GM21576 (cell line): ENCODE measurements around the gene FOXO3.
"Not testable (repeated sequence)": the region's sequence is repeated elsewhere in the genome, so short reads cannot be mapped to it uniquely, and the experiment has no call there.

Experiments
- ATAC-seq: cut with Tn5 transposase; IDR thresholded peaks from one replicate; pipeline ENCODE4 v1.9.1; 2021; ENCODE audit warnings: mild to moderate bottlenecking, moderate library complexity; ENCODE audit not compliant: unreplicated experiment

The FOXO3 gene

DNA sequence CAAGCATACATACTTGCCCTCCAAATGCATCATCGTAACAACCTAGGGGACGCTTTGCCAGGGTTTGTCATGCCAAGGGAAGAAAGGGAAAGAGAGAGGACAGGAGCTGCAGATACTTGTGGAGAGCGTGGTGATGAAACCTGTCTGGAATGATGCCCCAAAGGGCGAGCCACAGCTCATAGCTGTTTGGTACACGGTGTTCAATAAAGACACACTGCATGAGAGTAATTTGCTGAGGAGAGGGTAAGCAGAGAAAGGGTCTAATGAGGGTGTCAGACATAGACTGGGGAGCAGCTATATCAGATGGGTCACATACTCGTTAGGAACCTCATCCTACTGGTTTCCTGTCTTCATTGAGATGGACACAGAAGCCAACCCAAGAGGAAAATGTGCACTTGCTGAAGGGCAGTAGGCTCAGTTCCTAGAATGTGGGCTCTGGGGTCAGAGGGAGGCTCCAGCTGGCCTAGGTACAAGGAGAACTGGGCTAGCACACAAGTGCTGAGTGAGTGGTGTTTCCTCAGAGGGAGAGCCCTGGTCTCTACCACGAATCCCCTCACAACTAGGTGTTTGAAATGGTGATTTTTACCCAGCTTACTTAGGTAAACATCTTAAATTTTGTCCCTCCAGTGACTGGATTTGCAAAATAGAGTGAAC, 5.2 kb upstream of the FOXO3 start:
- no peak for ATAC-seq

DNA sequence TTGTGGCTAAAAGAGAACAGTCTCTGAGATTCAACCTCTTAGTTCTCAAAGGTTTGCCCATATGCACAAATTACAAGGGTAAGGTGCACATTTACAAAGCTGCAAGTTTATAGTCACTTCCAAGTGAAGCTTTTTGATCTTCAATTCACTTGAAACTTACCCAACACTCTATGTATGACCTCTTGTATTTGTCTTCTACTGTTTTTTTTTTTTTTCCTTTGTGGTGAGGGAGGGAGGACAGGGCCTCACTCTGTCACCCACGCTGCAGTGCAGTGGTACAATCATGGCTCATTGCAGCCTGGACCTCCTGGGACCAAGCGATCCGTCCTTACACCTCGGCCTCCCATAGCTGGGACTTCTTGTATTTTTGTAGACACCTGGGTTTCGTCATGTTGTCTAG, 4.5 kb upstream of the FOXO3 start:
- ATAC-seq = no peak

DNA sequence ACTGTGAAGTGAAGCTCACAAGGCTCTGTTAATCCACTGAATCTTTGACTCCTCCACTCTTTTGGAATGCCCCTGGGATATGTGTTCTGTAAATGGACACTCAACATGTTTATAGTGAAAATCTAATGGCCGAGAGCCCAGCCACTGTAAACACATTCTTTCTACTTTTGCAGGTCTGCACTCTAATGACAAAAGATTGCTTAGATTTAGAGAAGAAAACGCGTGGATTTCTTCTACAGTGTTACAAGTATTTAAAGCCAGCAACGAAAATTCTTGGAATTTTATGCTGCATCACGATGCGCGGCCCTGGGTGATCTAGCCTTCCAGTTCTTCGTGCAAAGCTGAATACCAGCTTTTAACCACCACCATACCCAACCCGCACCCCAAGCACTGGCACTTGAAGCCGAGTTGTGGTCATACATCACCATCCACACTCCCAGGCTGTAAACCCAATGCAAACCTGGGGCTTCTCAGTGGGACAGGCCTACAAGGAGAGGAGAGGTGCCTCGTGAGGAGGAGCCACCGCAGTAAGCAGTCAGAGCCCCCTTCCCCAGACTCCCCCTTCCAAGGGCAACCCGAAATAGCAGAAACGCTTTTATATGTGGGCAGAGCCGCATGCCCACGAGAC, 3.7 kb upstream of the FOXO3 start:
- no peak for ATAC-seq

DNA sequence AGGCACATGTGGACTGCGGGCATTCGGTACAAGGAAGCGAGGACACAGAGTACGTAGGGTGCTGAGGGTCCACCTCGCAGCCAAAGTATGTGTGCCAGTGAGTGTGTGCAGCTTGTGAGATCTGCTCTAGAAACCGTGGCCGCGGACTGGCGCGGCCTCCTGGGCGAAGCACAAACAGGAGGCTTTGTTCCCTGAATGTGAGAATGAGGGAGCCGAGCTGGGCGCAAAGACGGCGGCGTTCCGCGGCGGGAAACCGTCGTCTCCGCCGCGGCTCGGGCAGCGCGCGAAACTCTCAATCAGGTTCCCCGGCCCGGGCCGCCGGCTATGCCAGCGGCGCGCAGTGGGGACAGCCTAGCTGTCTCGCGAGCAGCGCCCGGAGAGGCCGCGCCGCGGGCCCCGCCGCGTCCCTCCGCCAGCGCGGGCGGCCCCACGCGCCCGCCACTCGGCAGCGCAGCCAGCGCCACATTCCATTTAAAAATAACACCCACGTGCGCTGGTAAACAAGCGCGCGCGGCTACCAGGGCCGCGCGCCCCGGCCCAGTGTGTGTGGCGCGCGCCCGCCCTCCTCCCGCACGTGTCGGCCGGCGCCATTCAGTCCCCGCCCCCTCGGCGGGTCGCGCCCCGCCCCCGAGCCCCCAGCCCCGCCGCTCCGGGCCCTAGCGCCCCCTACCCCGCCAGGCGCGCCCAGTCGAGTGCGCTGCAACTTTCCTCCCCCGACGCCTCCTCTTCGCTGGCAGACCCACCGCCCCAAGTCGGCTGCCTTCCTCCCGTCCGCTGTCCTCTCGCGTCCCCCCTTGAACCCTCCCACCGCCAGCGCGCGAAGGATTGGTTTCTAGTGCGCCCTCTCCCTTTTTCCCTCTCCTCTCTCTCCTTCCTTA, 3.0 kb upstream of the FOXO3 start:
- ATAC-seq = peak; percentile 24

DNA sequence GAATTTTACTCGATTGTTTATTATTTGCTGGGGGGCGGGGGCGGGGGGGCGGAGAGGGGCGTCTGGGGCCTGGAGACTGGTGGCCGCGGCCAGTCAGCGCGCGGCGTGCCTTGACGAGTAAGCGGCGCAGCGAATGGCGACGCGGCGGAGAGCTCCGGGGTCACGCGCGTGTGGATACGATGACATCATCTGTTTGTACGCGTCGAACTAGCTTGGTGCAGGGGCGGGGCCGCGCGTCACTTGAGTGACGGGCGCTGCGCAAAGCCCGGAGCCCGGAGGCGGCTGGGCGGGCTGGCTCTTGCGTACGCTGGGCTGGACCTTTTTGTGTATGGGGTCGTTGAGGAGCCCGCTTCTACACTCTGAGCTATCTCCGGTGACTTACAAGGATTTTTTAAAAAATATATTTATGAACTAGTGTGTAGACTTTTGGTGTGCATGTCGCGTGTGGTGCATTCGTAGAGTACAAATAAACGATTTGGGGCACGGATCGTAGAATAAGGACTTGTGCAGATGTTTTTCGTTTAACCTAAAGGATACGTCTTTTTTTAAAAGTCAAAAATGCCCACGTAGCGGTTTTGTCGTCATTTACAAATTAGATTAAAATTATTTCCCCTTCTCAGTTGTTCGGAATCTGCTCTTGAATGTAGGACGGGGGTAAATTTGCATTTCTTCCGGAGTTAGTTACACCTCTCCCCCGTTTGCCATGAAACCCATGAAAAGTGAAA, 2.2 kb upstream of the FOXO3 start:
- peak; percentile 60 for ATAC-seq

DNA sequence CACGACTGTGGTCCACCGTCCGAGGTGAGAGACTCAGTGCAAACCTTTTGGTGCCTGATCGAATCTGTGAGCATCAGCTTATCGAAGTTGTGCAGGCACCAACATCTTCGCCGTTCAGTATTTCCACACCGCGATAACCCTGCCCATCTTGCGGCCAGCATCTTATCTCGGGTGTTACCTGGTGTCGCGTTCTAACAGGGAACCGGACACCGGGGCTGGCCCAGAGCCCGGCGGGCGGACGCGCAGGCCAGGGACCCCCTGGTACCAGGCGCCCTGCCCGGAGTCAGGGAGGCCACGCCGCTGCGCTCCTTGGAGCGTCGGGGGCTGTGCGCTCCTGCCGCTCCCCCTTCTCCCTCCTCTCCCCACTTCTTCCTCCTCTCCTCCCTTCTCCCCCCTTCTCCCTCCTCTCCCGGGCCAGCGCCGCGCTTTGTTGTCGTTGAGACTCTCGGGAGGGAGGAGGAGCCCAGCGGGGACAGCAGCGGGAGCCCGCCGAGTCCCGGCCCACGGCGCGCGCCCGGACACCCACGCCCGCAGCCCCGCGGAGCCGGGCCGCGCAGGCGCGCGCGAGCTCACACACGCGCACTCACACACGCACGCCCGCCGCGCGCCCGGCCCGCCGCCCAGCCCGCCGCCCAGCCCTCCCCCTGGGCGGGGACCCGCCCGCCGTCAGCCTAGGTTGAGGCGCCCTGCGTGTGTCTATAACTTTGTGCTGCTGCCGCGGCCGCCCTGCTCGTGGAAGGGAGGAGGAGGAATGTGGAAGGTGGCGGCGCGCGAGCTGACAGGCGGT, 1.4 kb upstream of the FOXO3 start:
- peak; percentile 38 for ATAC-seq

DNA sequence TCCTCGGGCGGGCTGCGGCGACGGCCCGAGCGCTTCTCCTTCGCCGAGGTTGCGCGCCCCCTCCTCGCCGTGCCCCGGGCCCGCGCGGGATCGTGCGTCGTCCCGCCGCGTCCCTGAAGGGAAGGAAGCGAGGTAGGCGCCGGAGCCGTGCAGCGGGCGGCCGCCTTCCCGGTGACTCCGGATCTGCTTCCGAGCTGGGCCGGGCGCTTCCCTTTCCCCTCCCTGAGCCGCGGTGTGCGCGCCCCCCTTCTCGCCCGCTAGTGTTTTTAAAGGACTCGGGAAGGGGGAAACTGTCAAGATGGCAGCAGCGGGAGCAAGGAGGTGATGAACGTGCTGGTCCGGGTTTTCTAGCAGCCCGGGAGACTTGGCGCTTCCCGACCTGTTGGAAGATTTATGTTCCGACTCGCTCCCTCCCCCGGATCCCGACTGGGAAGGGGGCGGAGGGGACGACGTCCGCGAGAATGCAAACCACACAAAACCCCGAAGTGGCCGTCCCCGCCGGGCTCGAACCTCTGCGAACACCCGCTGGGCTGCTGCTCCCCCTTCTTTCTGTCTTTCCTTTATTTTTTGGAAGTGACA, 744 bp upstream of the FOXO3 start:
- ATAC-seq = peak; percentile 4

DNA sequence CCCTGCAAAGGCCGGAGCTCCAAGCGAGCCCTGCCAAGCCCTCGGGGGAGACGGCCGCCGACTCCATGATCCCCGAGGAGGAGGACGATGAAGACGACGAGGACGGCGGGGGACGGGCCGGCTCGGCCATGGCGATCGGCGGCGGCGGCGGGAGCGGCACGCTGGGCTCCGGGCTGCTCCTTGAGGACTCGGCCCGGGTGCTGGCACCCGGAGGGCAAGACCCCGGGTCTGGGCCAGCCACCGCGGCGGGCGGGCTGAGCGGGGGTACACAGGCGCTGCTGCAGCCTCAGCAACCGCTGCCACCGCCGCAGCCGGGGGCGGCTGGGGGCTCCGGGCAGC, 561 bp downstream of the FOXO3 start:
- ATAC-seq = not testable (repeated sequence)

DNA sequence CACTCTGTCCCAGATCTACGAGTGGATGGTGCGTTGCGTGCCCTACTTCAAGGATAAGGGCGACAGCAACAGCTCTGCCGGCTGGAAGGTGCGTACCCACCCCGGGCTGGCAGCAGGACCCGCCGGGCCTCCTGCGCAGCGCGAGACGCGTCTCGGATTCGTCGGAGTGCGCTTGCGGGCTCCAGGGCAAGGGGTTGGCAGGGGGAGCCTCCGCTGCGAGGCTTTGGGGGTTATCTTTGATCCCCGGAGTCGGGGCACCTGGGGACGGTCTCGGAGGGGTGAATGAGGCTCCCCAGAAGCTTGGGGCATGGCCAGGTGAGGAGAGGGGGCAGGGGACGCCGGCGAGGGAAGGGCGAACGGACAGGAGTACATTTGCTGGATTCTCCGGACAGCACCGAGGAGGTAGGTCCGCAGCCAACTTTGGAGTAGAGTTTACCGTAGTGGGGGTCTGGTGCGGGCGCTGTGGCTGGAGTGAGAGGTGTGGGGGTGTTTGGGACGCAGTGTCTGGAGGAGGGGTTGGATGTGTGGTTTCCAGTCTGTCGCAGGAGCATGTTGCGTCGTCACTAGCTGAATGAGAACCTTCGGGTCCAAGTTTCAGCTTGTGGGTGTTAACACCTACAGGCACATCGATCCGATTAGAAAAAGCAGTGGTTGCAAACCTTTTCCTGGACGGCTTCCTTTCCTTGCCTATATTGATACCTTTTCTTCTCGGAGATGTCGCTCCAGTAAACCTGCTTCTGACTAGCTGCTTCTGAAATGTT, 1.2 kb downstream of the FOXO3 start:
- no peak for ATAC-seq

DNA sequence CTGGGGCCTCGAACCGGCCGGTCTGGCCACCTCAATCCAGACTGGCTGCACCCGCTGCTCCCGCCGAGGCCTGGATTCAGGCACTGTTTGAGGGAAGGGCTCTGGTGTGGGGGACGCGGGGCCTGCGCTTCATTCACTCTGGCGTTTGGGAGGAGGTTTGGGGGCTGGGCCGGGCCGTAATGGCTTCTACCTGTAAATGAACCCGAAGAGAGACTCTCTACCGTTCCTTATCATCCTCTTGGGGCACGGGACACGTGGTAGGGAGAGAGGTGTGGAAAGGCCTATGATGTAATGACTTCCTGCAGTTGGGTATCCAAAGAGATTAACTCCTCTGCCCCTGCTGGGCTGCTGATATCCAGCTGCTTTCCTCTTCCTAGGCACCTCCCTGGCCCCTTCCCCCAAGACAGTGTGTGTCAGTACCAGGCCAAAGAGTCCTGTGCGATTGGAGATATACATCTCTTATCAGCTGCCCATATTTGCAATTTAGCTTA, 1.8 kb downstream of the FOXO3 start:
- no peak for ATAC-seq

DNA sequence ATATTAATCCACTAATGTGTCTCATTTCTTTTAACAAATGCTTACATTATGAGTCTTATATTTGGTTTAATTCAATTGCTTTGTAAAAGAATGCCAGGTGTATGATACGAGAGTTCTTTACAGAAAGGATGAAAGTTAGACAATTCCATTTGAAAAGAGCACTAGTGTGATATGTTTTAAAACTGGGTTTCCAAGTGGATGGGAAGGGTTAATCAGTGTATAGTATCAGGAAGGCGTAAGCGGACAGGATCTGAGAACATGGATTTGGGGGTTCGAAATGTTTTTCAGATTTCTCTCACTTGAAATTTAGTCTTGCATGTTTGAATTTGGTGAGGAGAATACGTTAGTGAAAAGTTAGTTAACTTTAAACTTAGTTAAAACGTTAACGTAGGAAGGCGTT, 2.6 kb downstream of the FOXO3 start:
- no peak for ATAC-seq

DNA sequence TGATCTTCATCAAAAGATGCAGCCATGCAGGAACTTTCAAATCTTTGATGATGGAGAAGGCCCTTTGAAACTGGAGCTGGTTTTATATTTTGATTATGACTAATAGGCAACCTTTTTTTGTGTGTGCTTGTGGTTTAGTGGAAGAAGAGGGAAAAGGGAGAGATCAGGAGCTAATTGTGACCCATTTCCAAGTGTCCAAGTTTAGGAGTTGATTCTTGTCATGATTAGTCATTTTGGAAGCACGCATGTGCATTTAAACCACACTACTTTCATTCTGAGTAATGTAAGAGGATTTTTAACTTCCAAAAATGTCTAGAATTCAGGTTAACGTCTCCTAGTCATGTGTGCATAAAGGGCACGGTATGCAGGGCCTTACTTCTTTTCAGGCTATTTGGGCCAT, 3.5 kb downstream of the FOXO3 start:
- no peak for ATAC-seq

DNA sequence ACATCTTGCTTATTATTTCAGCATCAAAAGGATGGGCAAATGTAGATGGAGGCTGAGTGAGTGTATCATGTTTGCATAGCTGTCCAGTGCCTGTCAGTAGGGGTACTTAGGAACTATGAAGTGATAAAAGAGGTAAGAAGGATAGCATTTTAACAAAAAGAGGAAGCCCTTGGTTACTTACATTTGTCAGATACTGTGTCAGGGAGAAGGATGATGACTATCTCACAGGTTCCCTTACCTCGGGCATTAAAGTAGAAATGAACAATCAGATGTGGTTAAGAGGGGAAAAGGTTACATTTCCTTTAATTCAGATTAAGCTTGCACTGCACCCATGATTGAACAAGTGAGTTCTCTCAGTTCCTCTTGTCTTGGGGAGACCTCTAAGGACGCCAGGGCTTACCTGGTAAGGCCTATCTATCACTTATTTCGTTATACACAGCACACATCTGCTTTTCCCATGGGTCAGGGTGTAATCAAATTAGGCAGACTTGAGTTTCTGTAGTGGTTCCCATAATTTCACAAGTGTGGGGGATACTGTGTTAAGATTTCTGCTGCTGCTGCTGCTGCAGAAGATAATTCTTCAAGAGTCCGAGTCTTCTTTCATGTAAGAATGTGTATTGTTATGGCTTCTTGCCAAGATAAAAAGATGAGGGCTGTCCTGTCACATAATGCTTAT, 4.5 kb downstream of the FOXO3 start:
- peak; percentile 83 for ATAC-seq

DNA sequence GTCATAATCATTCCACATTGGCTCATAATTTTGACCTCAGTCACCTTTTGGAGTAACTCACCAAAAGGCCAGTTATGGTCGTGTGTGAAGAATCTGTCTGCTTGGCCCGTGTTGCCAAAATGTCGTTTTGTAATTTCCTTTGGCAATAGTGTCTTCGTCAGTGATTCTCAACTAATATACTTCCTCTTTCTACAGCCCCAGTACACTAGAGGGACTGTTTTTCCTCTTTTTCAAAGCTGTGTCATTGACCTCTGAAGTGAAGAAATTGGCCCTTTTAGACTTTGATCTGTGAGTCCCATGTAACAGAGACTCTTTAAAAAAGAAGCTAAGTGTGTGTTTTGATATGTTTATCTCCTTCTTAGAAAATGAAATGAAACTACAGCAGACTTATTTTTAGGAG, 5.2 kb downstream of the FOXO3 start:
- peak; percentile 40 for ATAC-seq

DNA sequence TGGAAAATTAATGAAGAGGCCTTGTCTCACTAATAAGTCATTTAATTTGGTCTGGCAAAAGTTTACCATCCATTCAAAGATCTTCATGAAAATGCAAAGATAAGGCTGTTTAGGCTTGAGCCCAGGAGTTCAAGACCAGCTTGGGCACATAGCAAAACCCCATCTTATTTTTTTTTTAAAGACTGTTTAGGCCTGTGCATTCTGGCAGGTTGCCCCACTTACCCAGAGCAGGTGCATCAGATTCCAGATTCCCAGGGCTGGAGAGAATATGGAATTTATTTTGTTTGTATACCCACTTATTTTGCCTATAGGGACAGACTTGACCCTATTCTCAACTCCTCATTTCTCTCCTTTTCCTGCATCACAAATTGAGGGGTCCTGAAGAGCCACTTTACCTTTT, 5.7 kb downstream of the FOXO3 start:
- ATAC-seq = no peak

DNA sequence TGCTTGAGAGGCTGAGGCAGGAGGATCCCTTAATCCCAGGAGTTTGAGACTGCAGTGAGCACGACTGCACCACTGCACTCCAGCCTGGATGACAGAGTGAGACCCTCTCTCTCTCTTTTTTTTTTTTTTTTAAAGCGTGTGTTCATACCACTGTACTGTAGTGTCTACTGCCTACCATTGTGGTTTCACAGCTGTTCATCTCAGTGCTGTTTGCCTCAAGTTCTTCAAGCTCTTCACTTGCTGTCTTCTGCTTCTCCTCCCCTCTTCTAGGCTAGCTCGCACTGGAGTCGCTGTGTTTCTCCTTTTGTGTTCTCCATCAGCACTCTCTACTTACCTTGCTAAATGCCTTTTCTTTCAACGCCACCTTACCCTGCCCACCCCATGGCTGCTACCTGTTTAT, 7.4 kb downstream of the FOXO3 start:
- no peak for ATAC-seq

DNA sequence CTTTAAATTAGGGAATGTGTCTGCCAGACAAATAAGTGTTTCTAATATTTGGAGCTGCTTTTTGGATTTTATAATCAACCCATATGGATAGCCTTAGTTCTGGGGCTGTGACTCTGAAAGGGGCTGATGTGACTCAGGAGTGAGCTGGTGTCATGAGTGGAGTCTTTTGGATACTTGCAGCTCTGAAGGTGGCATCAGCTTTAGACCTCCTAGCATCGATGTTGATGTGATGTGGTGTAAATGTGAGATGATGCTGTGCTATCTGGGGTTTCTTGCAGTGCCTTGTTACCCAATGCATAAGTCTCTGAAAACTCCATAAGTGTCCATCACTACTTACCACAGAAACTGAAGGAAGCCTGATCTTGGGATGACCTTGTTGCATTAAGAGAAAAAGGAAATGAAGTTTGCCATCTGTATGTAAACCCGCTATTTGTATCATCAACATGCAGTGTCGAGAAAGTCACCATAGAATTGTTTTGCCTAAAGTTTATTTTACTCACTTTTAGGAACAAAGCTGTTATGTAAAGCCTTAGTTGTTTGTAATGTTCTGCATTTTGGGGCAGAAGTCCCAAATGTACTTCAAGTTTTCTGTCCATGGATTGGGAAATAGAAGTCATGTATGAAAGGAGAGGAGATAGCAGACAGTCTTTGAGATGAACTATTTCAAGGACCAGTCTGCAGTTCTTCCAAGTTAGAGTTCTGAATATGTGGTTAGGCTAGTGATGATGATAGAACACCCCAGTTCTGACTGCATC, 8.0 kb downstream of the FOXO3 start:
- ATAC-seq = no peak

DNA sequence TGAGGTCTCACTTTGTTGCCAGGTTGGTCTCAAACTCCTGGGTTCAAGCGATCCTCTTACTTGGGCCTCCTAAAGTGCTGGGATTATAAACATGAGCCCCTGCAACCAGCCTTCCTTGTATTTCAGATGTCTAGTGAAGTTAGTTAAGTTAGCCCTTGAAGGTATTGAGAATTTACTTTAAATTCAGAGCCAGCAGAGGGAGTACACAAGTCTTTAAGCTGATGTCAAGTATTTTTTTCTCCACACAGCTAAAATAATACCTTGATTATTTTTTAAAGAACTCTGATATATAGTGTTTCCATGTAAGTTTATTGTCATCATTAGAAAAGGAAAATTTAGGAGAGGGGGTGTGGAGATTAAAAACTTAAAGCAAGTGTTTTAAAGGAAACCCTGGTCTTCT, 9.8 kb downstream of the FOXO3 start:
- ATAC-seq = no peak
